KBM-7 (cell line): ENCODE results near the gene TSPEAR.

Experiments used
- DNase-seq: peaks from one replicate; pipeline ENCODE4 v3.0.0-alpha.2; 2015
- in situ Hi-C: fragments of 300-500 bp; cut with MboI; formaldehyde crosslinking; loops from 2 replicates; pipeline ENCODE4 v1.14.3; 2020; ENCODE audit warnings: low sequenced_read_pairs, low pct_unique_long_range_greater_than_20kb, mixed read lengths

The TSPEAR gene

DNA sequence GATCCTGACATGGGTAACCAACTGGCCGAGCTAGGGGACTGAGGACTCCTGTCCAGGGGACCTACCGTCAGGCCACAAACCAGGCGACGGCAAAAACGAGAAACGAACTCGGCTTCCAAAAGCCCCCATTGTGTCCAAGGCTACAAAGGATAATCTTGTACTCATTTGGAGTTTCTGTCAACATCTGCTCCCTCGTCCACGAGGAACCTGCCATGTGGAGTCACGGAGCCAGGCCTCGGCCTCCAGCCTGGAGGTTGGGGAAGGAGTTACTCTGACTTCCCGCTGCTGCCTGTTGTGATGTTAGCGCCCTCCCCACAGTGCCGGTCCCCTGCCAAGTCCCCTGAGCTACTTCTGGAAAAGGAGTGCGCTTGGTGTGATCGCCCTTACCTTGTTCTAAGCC is 178.7 kb downstream of the TSPEAR start:
- in situ Hi-C loops: loop anchor here (25.0 kb wide), 1 partner anchor 205 kb away; no protein-coding TSS in a partner anchor

DNA sequence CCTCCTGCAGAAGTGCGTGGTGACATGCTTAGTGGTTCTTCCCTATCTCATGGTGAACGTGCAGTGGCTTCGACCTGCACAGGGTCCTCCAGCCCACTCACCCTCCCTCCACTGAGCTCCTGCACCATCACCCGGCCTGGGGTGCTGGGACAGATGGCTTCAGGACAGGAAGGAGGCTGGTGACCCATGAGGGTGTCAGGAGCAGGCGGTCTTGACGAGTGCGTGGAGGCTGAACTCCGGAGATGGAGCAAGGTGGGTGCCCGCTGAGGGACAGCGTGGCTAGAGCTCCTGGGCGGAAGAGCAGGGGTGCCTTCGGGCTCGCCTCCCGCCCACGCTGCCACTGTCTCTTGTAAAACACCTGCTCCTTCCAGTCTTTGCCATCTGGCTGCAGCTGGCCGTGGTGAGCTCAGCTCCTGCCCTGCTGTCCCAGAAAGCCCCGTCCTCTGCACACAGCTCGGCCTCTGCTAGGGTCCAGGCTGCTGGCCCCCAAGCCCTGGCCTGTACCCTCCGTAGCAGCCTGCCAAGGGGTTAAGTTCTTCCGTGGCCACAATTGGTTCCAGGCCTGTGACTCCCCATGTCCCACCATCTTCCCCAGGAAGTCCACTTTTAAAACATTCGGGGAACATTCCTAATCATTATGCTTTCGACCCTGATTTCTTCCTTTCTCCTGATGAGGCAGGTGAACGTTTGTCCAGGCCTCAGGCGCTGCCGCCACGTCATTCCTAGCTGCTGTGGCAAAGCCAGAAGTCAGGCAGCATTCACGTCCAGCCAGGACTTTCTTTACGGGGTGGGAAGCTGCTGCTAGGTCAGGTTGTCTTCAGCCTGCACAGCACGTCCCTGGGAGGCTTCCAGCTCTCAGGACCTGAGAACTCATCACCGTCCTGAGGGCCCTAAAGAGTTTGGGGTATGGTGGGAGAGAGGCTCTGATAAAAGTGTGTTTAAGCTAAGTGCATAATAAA is 179.5 kb downstream of the TSPEAR start:
- in situ Hi-C loops: loop anchor here (25.0 kb wide), 1 partner anchor 205 kb away; no protein-coding TSS in a partner anchor
- DNase-seq: no peak

More for the DNA sequence above, 178.7 kb downstream of the TSPEAR start:
- DNase-seq: no peak

DNA sequence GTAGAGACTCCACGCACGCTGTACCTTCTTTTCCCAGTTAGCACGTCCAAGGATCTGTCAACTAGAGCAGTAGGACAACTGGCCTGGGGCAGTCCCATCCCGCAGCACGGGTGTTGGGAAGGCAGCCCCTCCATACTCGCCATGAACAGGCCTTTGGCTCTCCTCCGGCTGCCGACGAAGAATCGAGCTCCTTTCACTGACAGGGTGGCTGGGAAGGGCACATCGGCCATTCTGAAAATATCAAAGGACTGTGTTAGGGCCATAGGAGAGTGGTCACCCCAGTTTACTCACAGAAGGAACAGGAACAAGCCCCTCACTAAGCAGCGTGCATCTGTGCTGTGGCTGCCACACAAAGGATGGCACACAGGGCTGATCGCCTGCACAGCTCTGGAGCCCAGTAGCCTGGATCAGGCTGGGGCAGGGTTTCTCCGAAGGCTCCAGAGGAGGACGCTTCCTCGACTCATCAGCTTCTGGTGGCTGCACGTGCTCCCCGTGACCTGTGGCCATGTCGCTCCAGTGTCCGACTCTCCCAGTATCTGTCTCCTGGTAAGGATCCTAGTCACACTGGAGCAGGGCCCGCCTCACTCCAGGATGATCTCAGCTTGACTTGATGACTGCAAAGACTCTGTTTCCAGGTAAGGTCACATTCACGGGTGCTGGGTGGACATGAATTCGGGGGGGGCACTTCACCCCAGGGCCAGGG is 180.3 kb downstream of the TSPEAR start:
- in situ Hi-C loops: loop anchor here (25.0 kb wide), 1 partner anchor 206 kb away; no protein-coding TSS in a partner anchor
- DNase-seq: no peak

DNA sequence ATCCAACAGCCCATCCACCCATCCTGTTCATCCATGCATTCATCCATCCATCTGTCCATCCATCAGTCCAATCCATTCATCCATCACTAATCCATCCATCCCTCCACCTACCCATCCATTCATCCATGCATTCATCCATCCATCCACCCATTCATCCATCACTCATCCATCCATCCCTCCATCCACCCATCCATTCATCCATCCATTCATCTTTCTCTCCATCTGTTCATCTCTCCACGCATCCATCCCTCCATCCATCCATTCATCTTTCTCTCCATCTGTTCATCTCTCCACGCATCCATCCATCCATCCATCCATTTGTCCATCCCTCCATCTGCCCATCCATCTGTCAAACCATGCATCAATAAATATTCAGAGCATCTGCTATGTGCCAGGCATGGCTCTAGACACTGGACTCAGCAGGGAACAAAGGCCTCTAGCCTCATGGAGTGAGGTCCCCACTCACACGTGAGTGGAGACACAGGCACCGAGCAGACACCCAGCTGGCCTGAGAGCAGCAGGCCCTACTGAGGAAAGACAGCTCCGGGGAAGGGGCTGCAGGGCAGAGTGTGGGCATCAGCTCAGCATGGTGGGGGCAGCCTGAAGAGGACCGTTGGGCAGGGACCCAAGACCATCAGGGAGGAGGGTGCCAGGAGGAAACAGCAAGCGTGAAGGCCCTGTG is 181.0 kb downstream of the TSPEAR start:
- DNase-seq: no peak
- in situ Hi-C loops: loop anchor here (25.0 kb wide), 1 partner anchor 207 kb away; no protein-coding TSS in a partner anchor

DNA sequence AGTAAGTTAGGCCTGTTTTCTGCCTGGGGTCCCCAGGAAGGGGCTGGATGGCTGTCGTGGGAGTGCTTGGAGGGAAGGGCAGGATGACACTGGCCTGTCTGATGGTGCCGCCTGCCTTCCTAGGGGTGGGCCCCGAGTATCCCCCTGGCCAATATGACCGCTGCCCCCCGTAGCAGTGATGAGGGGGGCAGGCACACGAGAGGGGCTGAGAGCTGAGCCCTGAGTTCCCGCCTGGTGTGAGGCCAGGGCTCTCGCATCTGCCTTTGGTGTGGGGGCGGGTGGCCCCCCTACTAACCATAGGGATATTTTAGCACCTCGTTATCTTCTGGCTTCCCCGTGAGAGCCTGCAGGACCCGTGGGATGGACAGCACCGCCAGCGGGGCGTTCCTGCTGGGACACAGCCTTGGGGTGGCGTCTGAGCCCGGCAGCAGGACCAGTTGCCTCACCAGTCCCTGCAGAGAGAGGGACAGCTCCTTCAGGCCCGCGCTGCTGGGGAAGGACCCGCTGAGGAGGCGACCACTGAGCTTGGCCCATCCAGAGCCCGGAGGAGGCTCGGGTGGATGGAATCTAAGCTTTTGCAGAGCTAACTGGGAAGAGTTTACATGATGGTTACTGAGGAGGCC is 181.8 kb downstream of the TSPEAR start:
- DNase-seq: no peak
- in situ Hi-C loops: loop anchor here (25.0 kb wide), 1 partner anchor 208 kb away; no protein-coding TSS in a partner anchor

DNA sequence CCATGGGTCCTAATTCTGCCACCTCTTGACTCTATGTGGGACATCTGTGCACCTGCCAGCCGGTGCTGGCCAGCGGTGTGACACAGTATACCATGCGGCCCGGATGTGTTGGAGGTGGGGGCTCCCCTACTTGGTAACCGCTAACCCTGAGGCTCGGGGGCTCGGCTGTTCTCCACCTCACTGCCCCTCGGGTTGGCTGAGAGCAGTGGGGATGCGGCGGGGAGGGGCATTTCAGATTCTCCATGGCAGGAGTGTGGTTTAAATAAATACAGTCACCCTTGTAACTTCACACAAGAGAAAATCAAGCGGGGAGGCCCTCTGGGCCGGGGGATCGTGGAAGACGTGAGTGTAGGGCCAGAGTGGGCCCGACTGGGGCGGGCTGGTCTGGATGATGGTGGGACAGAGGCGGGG is 182.4 kb downstream of the TSPEAR start:
- in situ Hi-C loops: loop anchor here (25.0 kb wide), 1 partner anchor 208 kb away; no protein-coding TSS in a partner anchor
- DNase-seq: no peak

DNA sequence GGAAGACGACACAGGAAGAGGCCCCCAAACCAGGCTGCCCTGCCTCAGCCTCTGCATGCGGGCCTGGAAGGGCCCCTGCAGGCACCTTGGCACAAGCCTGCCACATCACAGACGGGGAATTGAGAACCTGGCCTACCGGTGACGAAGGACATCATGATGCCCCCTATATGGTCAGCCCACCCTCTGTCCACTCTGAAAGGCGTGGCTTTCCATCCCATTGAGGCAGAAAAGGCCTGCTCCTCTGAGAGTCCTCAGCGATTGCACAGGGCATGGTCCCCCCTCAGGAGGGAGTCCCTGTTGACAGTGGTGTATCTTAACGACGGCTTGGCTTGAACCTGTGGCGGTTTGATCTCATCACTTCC is 182.8 kb downstream of the TSPEAR start:
- no peak for DNase-seq
- in situ Hi-C loops: loop anchor here (25.0 kb wide), 1 partner anchor 209 kb away; no protein-coding TSS in a partner anchor

DNA sequence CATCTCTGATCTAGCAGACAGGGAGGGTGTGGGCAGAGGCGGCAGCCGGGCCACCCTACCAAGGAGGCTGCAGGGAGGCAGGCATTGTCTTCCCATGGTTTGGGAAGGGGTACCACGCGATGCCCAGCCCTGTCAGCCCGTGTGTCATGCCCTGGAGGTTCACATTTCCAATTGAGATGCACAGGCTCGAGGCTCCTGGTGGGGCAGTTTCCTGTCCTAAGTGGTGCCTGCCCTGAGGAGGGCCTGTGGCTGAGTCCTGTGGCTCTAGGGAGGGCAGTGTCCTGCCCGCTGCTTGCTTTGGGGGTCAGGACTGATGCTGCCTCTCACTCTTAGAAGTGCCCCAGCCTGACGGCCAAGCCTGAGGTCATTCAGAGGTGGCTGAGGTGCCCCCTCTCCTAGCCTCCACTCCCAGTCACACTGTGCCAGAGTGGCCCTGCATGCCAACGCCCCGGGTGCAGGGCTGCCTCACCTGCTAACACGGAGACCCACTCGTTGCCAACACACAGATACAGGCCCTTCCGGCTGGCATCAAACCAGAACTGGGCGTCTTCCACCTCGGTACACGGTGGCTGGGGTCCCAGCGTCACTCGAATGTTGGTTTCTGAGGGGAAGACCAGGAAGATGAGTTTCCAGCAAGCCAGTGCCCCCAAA is 183.3 kb downstream of the TSPEAR start:
- in situ Hi-C loops: loop anchor here (25.0 kb wide), 1 partner anchor 209 kb away; no protein-coding TSS in a partner anchor
- DNase-seq: no peak

DNA sequence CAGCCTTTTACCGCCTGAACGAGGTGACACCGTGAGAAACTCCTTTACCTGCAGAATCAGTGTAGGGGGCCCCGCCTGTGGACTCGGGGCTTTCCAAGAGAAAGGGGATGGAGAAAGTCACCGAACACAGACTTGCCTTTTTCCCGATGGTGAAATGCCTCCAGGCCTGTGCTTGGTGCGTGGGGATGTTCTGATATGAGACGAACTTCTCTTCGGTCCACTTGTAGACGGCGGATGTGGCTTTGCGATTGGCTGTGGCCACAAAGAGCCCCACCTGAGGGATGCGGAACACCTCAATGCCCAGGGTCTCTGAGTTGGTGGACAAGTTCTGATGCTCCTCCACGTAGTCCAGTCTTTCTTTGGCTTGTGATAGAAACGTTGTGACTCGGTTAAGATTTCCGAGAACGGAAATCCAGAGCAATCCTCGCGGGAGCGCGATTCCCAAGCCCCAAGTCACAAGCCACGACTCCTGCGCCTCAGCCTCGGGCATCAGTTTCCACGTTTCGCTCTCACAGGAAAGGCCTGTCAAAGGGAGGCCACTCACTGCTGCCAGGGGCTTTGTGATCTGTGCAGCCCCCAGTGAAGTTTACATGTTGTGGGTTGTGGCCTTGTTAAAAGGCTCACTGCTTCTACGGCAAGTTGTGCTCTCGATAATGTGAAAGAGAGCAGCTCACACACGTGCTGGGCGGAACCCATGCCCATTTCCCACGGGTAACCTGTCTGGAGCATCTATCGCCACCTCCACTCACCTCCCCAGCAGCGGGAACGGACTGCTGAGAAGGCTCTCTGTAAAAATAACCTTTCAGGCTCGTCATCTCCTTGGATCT is 184.0 kb downstream of the TSPEAR start:
- in situ Hi-C loops: loop anchor here (25.0 kb wide), 1 partner anchor 210 kb away; no protein-coding TSS in a partner anchor
- DNase-seq: no peak

DNA sequence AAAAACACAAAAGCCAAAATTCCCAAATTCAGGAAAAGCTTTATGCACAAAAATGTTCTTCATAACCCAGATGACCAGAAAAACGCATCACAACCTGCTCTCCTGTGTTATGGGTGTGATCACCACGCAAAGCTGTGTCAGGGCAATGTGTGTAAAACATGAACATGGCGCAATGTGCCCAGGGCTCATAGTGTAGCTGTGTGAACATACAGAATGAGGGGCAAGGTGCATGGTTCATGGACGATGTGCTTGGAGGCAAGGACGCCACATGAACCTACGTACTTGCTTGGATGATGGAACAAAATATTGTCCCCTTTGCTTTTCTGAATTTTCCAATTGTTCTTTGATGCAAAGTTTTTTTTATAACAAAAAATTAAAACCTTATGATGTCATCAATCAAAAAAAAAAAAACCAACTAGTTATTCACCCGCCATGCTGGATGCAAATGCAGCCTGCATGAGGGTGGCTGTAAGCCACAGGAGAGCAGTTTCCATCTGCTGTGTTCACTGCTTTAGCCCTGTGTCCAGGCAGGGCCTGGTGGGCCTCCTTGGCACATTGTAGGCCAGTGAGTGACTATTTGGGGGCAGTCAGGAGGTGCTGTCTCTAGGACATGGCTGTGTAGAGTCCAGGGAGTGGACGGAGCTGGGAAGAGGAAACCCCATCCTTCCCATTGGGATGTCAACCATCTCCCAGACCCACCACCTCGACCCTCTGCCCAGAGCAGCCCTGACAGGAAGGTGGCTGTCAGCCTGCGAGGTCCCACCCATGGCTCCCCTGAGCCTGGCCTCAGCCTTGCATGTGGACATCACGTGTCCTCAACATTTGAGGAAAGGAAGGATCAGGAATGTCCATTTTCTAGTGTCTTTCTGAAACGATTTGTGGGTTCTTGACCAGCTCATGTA is 185.0 kb downstream of the TSPEAR start:
- in situ Hi-C loops: loop anchor here (25.0 kb wide), 1 partner anchor 211 kb away; no protein-coding TSS in a partner anchor
- no peak for DNase-seq

DNA sequence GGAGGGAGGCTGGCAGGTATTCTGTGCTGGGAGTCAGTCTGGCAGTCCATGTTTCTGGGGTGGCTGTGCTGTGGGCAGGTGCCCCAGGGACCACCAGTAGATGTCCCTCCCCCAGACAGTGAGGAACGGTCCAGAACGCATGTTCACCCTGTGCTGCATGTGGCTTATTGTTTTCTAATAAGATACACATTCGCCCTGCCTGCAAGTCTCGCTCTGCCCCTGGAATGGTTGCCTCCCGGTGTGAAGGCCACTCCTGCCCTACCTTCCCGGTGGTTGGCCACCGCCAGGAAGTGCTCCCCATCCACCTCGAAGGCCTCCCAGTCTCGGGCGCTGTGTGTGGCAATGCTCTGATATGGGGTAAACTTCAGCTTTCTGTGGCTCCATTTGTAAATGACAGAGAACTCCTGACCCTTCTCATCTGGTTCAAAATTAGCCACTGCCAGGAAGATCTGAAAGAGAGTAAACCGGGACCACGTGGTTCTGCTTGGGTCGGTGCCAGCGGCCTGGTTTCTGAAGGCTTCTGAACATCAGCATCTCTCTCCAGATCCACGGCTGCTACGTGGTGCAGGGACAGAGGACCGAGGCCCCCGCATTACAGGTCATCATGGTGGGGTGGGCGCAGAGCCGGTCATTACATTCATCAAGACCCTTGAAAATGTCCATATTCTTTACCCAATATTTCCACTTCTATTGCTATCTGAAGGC is 185.8 kb downstream of the TSPEAR start:
- no peak for DNase-seq
- in situ Hi-C loops: loop anchor here (25.0 kb wide), 1 partner anchor 212 kb away; no protein-coding TSS in a partner anchor

DNA sequence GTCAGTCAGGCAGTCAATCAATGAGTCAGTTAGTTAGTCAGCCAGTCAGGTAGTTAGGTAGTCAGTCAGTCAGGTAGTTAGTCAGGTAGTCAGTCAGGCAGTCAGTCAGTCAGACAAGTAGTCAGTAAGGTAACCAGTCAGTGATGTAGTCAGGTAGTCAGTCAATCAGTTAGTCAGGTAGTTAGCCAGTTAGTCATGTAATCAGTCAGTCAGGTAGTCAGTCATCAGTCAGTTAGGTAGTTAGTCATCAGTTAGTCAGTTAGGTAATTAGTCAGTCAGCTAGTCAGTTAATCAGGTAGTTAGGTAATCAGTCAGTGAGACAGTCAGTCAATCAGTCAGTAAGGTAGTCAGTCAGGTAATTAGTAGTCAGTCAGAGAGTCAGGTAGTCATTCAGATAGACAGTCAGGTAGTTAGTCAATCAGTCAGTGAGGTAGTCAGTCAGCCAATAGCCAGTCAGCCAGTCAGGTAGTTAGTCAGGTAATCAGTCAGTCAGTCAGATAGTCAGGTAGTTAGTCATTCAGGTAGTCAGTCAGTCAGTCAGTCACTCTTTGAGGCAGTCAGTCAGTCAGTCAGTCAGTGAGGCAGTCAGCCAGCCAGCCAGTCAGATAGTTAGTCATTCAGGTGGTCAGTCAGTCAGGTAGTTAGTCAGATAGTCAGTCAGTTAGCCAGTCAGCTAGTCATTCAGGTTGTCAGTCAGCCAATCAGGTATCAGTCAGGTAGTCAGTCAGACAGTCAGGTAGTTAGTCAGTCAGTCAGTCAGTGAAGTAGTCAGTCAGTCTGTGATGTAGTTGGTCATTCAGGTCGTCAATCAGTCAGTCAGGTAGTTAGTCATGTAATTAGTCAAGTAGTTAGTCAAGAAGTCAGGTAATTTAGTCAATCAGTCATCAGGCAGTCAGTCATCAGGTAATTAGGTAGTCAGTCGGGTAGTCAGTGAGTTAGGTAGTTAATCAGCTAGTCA is 186.7 kb downstream of the TSPEAR start:
- in situ Hi-C loops: loop anchor here (25.0 kb wide), 1 partner anchor 213 kb away; no protein-coding TSS in a partner anchor
- no peak for DNase-seq

DNA sequence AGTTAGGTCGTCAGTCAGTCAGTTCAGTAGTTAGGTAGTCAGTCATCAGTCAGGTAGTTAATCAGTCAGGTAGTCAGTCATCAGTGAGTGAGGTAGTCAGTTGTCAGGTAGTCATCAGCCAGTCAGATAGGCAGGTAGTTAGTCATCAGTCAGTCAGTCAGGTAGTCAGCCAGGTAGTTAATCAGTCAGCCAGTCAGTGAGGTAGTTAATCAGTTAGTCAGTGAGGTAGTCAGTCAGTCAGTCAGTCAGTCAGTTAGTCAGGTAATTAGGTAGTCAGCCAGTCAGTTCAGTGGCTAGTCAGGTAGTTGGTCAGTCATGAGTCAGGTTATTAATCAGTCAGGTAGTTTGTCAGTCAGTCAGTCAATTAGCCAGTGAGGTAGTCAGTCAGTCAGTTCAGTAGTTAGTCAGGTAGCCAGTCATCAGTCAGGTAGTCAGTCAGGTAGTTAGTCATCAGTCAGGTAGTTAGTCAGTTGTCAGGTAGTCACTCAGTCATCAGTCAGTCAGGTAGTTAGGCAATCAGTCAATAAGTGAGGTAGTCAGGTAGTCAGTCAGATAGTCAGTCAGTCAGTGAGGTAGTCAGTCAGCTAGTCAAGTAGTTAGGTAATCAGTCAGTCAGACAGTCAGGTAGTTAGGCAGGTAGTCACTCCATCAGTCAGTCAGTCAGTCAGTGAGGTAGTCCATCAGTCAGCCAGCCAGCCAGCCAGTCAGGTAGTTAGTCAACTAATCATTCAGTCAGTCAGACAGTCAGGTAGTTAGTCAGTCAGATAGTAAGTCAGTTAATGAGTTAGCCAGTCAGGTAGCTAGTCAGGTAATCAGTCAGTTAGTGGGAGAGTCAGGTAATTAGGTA is 187.6 kb downstream of the TSPEAR start:
- in situ Hi-C loops: no loop called here
- no peak for DNase-seq

DNA sequence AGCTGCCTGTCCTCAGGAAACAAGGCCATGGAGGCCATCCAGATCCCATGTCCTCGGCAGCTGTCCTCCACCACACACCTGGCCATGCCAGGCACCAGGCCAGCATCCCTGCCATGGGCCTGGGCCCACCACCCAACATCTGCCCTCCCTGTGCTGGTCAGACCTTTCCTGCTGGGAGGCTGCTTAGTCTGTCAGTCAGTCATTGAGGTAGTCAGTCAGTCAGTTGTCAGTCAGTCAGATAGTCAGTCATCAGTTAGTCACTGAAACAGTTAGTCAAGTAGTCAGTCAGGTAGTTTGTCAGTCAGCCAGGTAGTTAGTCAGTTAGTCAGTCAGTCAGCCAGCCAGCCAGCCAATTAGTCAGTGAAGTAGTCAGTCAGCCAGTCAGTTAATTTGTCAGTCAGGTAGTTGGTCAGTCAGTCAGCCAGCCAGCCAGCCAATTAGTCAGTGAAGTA is 188.6 kb downstream of the TSPEAR start:
- DNase-seq: no peak
- in situ Hi-C loops: no loop called here
